ENCODE data around the gene CLEC20A. TPM values are rescaled to one million over a fixed set of nuclear protein-coding genes. Genes with fewer than 3 reads are reported as not detected.

CLEC20A gene
- polyA plus RNA-seq, 4 donors, result 0.04 to 0.10 TPM; not detected in 2

GRCh38 chr1:178527117-178527516, 30.4 kb upstream of the CLEC20A start:
- DNase-seq (no peak), FAIRE-seq (no peak)
- Histone ChIP-seq H3K36me3 (ENCODE audit: control insufficient read depth in 3 of 3, insufficient read depth in 2 of 3, low read depth in 1 of 3, low read length in 3 of 3) (no peaks in the 10 kb centered on the region), H3K4me1 (ENCODE audit: control insufficient read depth in 3 of 3, insufficient read depth in 2 of 3, low read depth in 1 of 3, low read length in 2 of 3) (peaks cover 0 to 25% (median 0%) of the 10 kb centered on the region in 3 donors), H3K27ac (ENCODE audit: low read depth in 1 of 3, low read length in 2 of 3) (no peak overlapping the region), H3K4me3 (ENCODE audit: low read depth in 1 of 3, low read length in 3 of 3) (no peak overlapping the region), H3K27me3 (ENCODE audit: control insufficient read depth in 3 of 3, insufficient read depth in 3 of 3, low read length in 3 of 3) (no peaks in the 10 kb centered on the region), H3K9me3 (ENCODE audit: control insufficient read depth in 2 of 2, insufficient read depth in 1 of 2, low read depth in 1 of 2, low read length in 1 of 2) (peaks cover 0 to 3% of the 10 kb centered on the region in 2 donors)
- WGBS, 3 donors, result 78 to 86% (median 85%) methylated on average over 4 of the region's 4 CpGs

DNA sequence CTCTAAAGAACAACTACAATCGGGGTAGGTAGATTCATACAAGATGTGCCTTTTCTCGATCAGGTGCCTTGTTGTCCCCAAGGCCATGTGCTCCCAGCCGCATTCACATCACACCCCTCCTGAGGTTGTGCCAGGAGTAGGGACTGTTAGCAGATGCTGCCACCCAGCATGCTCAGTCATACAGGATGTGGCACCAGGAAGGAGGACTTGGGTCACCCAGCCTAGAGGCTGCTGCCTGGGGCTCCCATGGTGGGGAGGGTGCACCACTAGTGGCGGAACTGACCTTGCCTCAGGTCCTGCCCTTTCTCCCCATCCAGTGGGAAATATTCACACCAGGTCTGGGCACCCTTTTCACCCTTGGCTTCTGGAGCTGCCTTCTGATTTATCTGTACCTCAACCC, 24.5 kb upstream of the CLEC20A start:
- DNase-seq (no peak), FAIRE-seq (no peak)
- Histone ChIP-seq H3K27me3 (ENCODE audit: control insufficient read depth in 3 of 3, insufficient read depth in 3 of 3, low read length in 3 of 3) (no peaks in the 10 kb centered on the region), H3K27ac (ENCODE audit: low read depth in 1 of 3, low read length in 2 of 3) (no peak overlapping the region), H3K9me3 (ENCODE audit: control insufficient read depth in 2 of 2, insufficient read depth in 1 of 2, low read depth in 1 of 2, low read length in 1 of 2) (peaks cover 0 to 3% of the 10 kb centered on the region in 2 donors), H3K4me1 (ENCODE audit: control insufficient read depth in 3 of 3, insufficient read depth in 2 of 3, low read depth in 1 of 3, low read length in 2 of 3) (no peaks in the 10 kb centered on the region), H3K4me3 (ENCODE audit: low read depth in 1 of 3, low read length in 3 of 3) (no peak overlapping the region), H3K36me3 (ENCODE audit: control insufficient read depth in 3 of 3, insufficient read depth in 2 of 3, low read depth in 1 of 3, low read length in 3 of 3) (no peaks in the 10 kb centered on the region)
- WGBS, 3 donors, result 96 to 100% (median 98%) methylated on average over 4 of the region's 4 CpGs

- Histone ChIP-seq H3K4me1 (ENCODE audit: control insufficient read depth in 3 of 3, insufficient read depth in 2 of 3, low read depth in 1 of 3, low read length in 2 of 3) (no peaks in the 10 kb centered on the region), H3K4me3 (ENCODE audit: low read depth in 1 of 3, low read length in 3 of 3) (no peak overlapping the region), H3K36me3 (ENCODE audit: control insufficient read depth in 3 of 3, insufficient read depth in 2 of 3, low read depth in 1 of 3, low read length in 3 of 3) (no peaks in the 10 kb centered on the region), H3K27me3 (ENCODE audit: control insufficient read depth in 3 of 3, insufficient read depth in 3 of 3, low read length in 3 of 3) (no peaks in the 10 kb centered on the region), H3K27ac (ENCODE audit: low read depth in 1 of 3, low read length in 2 of 3) (no peak overlapping the region), H3K9me3 (ENCODE audit: control insufficient read depth in 2 of 2, insufficient read depth in 1 of 2, low read depth in 1 of 2, low read length in 1 of 2) (peaks cover 0 to 3% of the 10 kb centered on the region in 2 donors)
- no peak for DNase-seq
- FAIRE-seq, result no peak
- WGBS, 3 donors, result 87 to 97% (median 96%) methylated on average over 11 of the region's 11 CpGs
These were observed 24.0 kb upstream of the CLEC20A start for GRCh38 chr1:178520803-178521202.

GRCh38 chr1:178518894-178519293, 22.1 kb upstream of the CLEC20A start:
- DNase-seq (peak in 1 of 2 donors; percentile 29), FAIRE-seq (no peak)
- Histone ChIP-seq H3K27ac (ENCODE audit: low read depth in 1 of 3, low read length in 2 of 3) (no peak overlapping the region), H3K9me3 (ENCODE audit: control insufficient read depth in 2 of 2, insufficient read depth in 1 of 2, low read depth in 1 of 2, low read length in 1 of 2) (no peaks in the 10 kb centered on the region), H3K36me3 (ENCODE audit: control insufficient read depth in 3 of 3, insufficient read depth in 2 of 3, low read depth in 1 of 3, low read length in 3 of 3) (no peaks in the 10 kb centered on the region), H3K27me3 (ENCODE audit: control insufficient read depth in 3 of 3, insufficient read depth in 3 of 3, low read length in 3 of 3) (no peaks in the 10 kb centered on the region), H3K4me3 (ENCODE audit: low read depth in 1 of 3, low read length in 3 of 3) (no peak overlapping the region), H3K4me1 (ENCODE audit: control insufficient read depth in 3 of 3, insufficient read depth in 2 of 3, low read depth in 1 of 3, low read length in 2 of 3) (no peaks in the 10 kb centered on the region)
- 20 to 69% (median 41%) methylated on average over 4 of the region's 4 CpGs for WGBS, 3 donors

- Histone ChIP-seq H3K4me1 (ENCODE audit: control insufficient read depth in 3 of 3, insufficient read depth in 2 of 3, low read depth in 1 of 3, low read length in 2 of 3) (no peaks in the 10 kb centered on the region), H3K27me3 (ENCODE audit: control insufficient read depth in 3 of 3, insufficient read depth in 3 of 3, low read length in 3 of 3) (no peaks in the 10 kb centered on the region), H3K27ac (ENCODE audit: low read depth in 1 of 3, low read length in 2 of 3) (no peak overlapping the region), H3K9me3 (ENCODE audit: control insufficient read depth in 2 of 2, insufficient read depth in 1 of 2, low read depth in 1 of 2, low read length in 1 of 2) (no peaks in the 10 kb centered on the region), H3K36me3 (ENCODE audit: control insufficient read depth in 3 of 3, insufficient read depth in 2 of 3, low read depth in 1 of 3, low read length in 3 of 3) (no peaks in the 10 kb centered on the region), H3K4me3 (ENCODE audit: low read depth in 1 of 3, low read length in 3 of 3) (no peak overlapping the region)
- 87 to 96% (median 95%) methylated on average over 4 of the region's 4 CpGs for WGBS, 3 donors
- FAIRE-seq (no peak), DNase-seq (no peak)
These were observed 19.3 kb upstream of the CLEC20A start for GRCh38 chr1:178516110-178516509.

DNA sequence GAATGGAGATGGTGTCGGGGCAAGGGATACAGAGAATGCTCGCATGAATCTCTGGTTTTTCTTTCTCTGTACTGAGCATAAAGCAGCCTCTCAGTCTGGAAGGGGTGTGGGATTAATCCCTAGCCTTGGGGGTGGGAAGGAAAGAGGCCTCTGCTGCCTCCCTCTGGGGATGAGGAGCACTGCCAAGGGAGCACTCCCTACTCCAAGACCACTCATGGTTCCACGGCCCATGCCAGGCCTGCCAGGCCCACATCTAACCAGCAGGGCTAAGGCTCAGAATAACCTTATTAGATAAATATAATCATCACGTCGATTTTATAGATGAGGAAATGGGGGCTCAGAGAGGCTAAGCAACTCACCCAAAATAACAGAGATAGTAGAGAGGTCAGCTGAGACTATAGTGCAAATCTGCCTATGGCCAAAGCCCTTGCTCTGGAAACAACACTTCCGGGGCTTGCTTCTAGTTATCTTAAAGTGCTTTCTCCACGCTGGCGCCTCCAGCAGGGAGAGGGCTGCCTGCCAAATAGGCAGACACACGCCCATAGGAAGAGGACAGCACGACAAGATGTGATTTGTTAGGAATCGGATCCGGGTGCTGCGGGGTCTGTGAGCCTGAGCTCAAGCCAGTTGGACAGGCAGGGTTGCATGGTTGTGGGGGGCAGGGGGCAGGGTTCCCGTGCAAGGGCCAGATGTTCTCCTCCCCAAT, 16.7 kb upstream of the CLEC20A start:
- H3K9me3 ChIP-seq (ENCODE audit: control insufficient read depth in 2 of 2, insufficient read depth in 1 of 2, low read depth in 1 of 2, low read length in 1 of 2), result no peaks in the 10 kb centered on the region
- H3K27me3 ChIP-seq (ENCODE audit: control insufficient read depth in 3 of 3, insufficient read depth in 3 of 3, low read length in 3 of 3), result no peaks in the 10 kb centered on the region
- no peak overlapping the region for H3K27ac ChIP-seq (ENCODE audit: low read depth in 1 of 3, low read length in 2 of 3)
- FAIRE-seq (no peak), DNase-seq (peak in 1 of 2 donors; percentile 62)
- H3K36me3 ChIP-seq (ENCODE audit: control insufficient read depth in 3 of 3, insufficient read depth in 2 of 3, low read depth in 1 of 3, low read length in 3 of 3), result no peaks in the 10 kb centered on the region
- no peaks in the 10 kb centered on the region for H3K4me1 ChIP-seq (ENCODE audit: control insufficient read depth in 3 of 3, insufficient read depth in 2 of 3, low read depth in 1 of 3, low read length in 2 of 3)
- H3K4me3 ChIP-seq (ENCODE audit: low read depth in 1 of 3, low read length in 3 of 3), result no peak overlapping the region
- 31 to 47% (median 46%) methylated on average over 14 of the region's 14 CpGs for WGBS, 3 donors

GRCh38 chr1:178512566-178513277, 16.0 kb upstream of the CLEC20A start, which contains the start of gene TEX35:
TEX35 (plus strand) TSS chr1:178513109; CDS start chr1:178513189, 80 bp downstream.
- no peaks in the 10 kb centered on the region for H3K9me3 ChIP-seq (ENCODE audit: control insufficient read depth in 2 of 2, insufficient read depth in 1 of 2, low read depth in 1 of 2, low read length in 1 of 2)
- H3K36me3 ChIP-seq (ENCODE audit: control insufficient read depth in 3 of 3, insufficient read depth in 2 of 3, low read depth in 1 of 3, low read length in 3 of 3), result no peaks in the 10 kb centered on the region
- H3K27ac ChIP-seq (ENCODE audit: low read depth in 1 of 3, low read length in 2 of 3), result no peak within 1 kb of the TSS
- 92 to 96% (median 94%) methylated on average over 19 of the region's 19 CpGs for WGBS, 3 donors
- no peak for FAIRE-seq
- no peak for DNase-seq
- H3K4me3 ChIP-seq (ENCODE audit: low read depth in 1 of 3, low read length in 3 of 3), result no peak within 1 kb of the TSS
- no peaks in the 10 kb centered on the region for H3K4me1 ChIP-seq (ENCODE audit: control insufficient read depth in 3 of 3, insufficient read depth in 2 of 3, low read depth in 1 of 3, low read length in 2 of 3)
- no peaks in the 10 kb centered on the region for H3K27me3 ChIP-seq (ENCODE audit: control insufficient read depth in 3 of 3, insufficient read depth in 3 of 3, low read length in 3 of 3)

GRCh38 chr1:178510155-178510554, 13.4 kb upstream of the CLEC20A start:
- no peak for DNase-seq
- H3K36me3 ChIP-seq (ENCODE audit: control insufficient read depth in 3 of 3, insufficient read depth in 2 of 3, low read depth in 1 of 3, low read length in 3 of 3), result no peaks in the 10 kb centered on the region
- H3K27ac ChIP-seq (ENCODE audit: low read depth in 1 of 3, low read length in 2 of 3), result no peak overlapping the region
- no peaks in the 10 kb centered on the region for H3K9me3 ChIP-seq (ENCODE audit: control insufficient read depth in 2 of 2, insufficient read depth in 1 of 2, low read depth in 1 of 2, low read length in 1 of 2)
- H3K4me3 ChIP-seq (ENCODE audit: low read depth in 1 of 3, low read length in 3 of 3), result no peak overlapping the region
- H3K27me3 ChIP-seq (ENCODE audit: control insufficient read depth in 3 of 3, insufficient read depth in 3 of 3, low read length in 3 of 3), result no peaks in the 10 kb centered on the region
- WGBS, 3 donors, result 71 to 81% (median 76%) methylated on average over 4 of the region's 4 CpGs
- peaks cover 0 to 17% (median 3%) of the 10 kb centered on the region in 3 donors for H3K4me1 ChIP-seq (ENCODE audit: control insufficient read depth in 3 of 3, insufficient read depth in 2 of 3, low read depth in 1 of 3, low read length in 2 of 3)
- no peak for FAIRE-seq

Measured in small intestine (tissue), 7 donors.